Islet of Langerhans (tissue), 1 donor: ENCODE results near the gene HAAO.

Source experiments
- FAIRE-seq: peaks from one replicate; lab custom pipeline; 2011; peaks lifted over from hg19 to GRCh38; lab: Jason Lieb, UNC

The HAAO gene

GRCh38 chr2:42793334-42794270, 1.2 kb upstream of the HAAO start:
- FAIRE-seq: no peak

GRCh38 chr2:42792087-42792582, 248 bp downstream of the HAAO start:
- FAIRE-seq: no peak

GRCh38 chr2:42791606-42792005, 777 bp downstream of the HAAO start:
- no peak for FAIRE-seq

GRCh38 chr2:42789751-42790150, 2.6 kb downstream of the HAAO start:
- no peak for FAIRE-seq

- FAIRE-seq: no peak
Observed at GRCh38 chr2:42788882-42789281, 3.5 kb downstream of the HAAO start.

- FAIRE-seq: no peak
Observed at GRCh38 chr2:42788478-42788793, 3.9 kb downstream of the HAAO start.

- FAIRE-seq: no peak
Observed at GRCh38 chr2:42787788-42788477, 4.5 kb downstream of the HAAO start.

GRCh38 chr2:42787424-42787787, 5.0 kb downstream of the HAAO start:
- no peak for FAIRE-seq

- FAIRE-seq: no peak
Observed at GRCh38 chr2:42786561-42787345, 5.6 kb downstream of the HAAO start.

- no peak for FAIRE-seq
Observed at GRCh38 chr2:42784204-42784880, 8.0 kb downstream of the HAAO start.

GRCh38 chr2:42783511-42783910, 8.9 kb downstream of the HAAO start:
- FAIRE-seq: no peak

GRCh38 chr2:42781181-42781580, 11.2 kb downstream of the HAAO start:
- FAIRE-seq: no peak

GRCh38 chr2:42777883-42778805, 14.2 kb downstream of the HAAO start:
- no peak for FAIRE-seq

GRCh38 chr2:42775810-42776209, 16.6 kb downstream of the HAAO start:
- no peak for FAIRE-seq

GRCh38 chr2:42775186-42775585, 17.2 kb downstream of the HAAO start:
- no peak for FAIRE-seq

GRCh38 chr2:42771546-42772153, 20.7 kb downstream of the HAAO start:
- FAIRE-seq: no peak

- FAIRE-seq: no peak
Observed at GRCh38 chr2:42770288-42771131, 21.9 kb downstream of the HAAO start.

- FAIRE-seq: no peak
Observed at GRCh38 chr2:42769583-42770287, 22.6 kb downstream of the HAAO start.

- no peak for FAIRE-seq
Observed at GRCh38 chr2:42768706-42769256, 23.6 kb downstream of the HAAO start.
